GM18498 (cell line): ENCODE results near the gene FAM25A.
"Not testable (repeated sequence)": the region's sequence is repeated elsewhere in the genome, so short reads cannot be mapped to it uniquely, and the experiment has no call there.

ENCODE experiments used
- ATAC-seq: cut with Tn5 transposase; IDR thresholded peaks from one replicate; pipeline ENCODE4 v1.9.1; 2021; ENCODE audit warnings: mild to moderate bottlenecking, moderate library complexity; ENCODE audit not compliant: unreplicated experiment

FAM25A gene

GRCh38 chr10:87009134-87009696 is 10.9 kb upstream of the FAM25A start:
- ATAC-seq, result not testable (repeated sequence)

GRCh38 chr10:87013528-87013927 is 6.6 kb upstream of the FAM25A start:
- not testable (repeated sequence) for ATAC-seq

- not testable (repeated sequence) for ATAC-seq
These were observed 4.9 kb upstream of the FAM25A start for GRCh38 chr10:87014986-87015716.

GRCh38 chr10:87018127-87018526 is 2.0 kb upstream of the FAM25A start:
- not testable (repeated sequence) for ATAC-seq

- ATAC-seq, result not testable (repeated sequence)
These were observed 1.0 kb upstream of the FAM25A start for GRCh38 chr10:87019066-87019465.

- not testable (repeated sequence) for ATAC-seq
These were observed 590 bp upstream of the FAM25A start for GRCh38 chr10:87019504-87019903.

GRCh38 chr10:87025285-87025958 is 5.3 kb downstream of the FAM25A start:
- not testable (repeated sequence) for ATAC-seq

GRCh38 chr10:87026747-87027508 is 6.8 kb downstream of the FAM25A start:
- not testable (repeated sequence) for ATAC-seq

GRCh38 chr10:87030419-87030818 is 10.3 kb downstream of the FAM25A start:
- not testable (repeated sequence) for ATAC-seq

GRCh38 chr10:87030912-87031635 is 11.0 kb downstream of the FAM25A start:
- no peak for ATAC-seq

GRCh38 chr10:87036623-87037022 is 16.5 kb downstream of the FAM25A start:
- no peak for ATAC-seq

- ATAC-seq, result no peak
These were observed 18.2 kb downstream of the FAM25A start for GRCh38 chr10:87038286-87038717.

- ATAC-seq, result no peak
These were observed 18.7 kb downstream of the FAM25A start for GRCh38 chr10:87038786-87039185.

GRCh38 chr10:87043579-87043978 is 23.5 kb downstream of the FAM25A start:
- not testable (repeated sequence) for ATAC-seq

- no peak for ATAC-seq
These were observed 25.4 kb downstream of the FAM25A start for GRCh38 chr10:87045434-87045938.

GRCh38 chr10:87053111-87053510 is 33.0 kb downstream of the FAM25A start:
- no peak for ATAC-seq

- ATAC-seq, result no peak
These were observed 33.6 kb downstream of the FAM25A start for GRCh38 chr10:87053577-87054181.

- no peak for ATAC-seq
These were observed 34.5 kb downstream of the FAM25A start for GRCh38 chr10:87054373-87055295.

GRCh38 chr10:87058171-87058570 is 38.1 kb downstream of the FAM25A start:
- no peak for ATAC-seq
